HCT116 (cell line): ENCODE data around the gene JAGN1. TPM values are rescaled to one million over a fixed set of nuclear protein-coding genes. Genes with fewer than 3 reads are reported as not detected.

ENCODE experiments used
- ATAC-seq: fragments of 200-7000 bp; cut with Tn5 transposase; 2 replicates; pipeline ENCODE4 v1.9.1; 2020; ENCODE audit warnings: mild to moderate bottlenecking, moderate library complexity
- BruUV-seq: library from RNA; stranded (reverse); fragments of 400-500 nt; replicated peaks from 2 replicates; lab custom pipeline; 2021; lab: Mats Ljungman, UMichigan
- CTCF ChIA-PET: fragments of 300-600 bp; sonication (Branson Sonifier 250); formaldehyde crosslinking; loops from one replicate; lab custom pipeline; 2021; ENCODE audit warnings: antibody characterized with exemption; lab: Charles Lee
- POLR2A ChIA-PET: fragments of 300-600, 350-600 bp; sonication (Branson Sonifier 250); formaldehyde crosslinking; loops from one replicate; lab custom pipeline; 2021; ENCODE audit warnings: antibody characterized with exemption; lab: Charles Lee
- RAD21 ChIA-PET, 2 experiments: fragments of 300-600 bp; sonication (Branson Sonifier 250); formaldehyde crosslinking; loops; one replicate each; lab custom pipeline; 2023; ENCODE audit warnings: low total read pairs in 2 of 2; ENCODE audit not compliant: uncharacterized antibody in 2 of 2, unreplicated experiment in 2 of 2, low non-redundant PET in 1 of 2; lab: Charles Lee
- DNase-seq: peaks from one replicate; pipeline ENCODE4 v3.0.0-alpha.2; 2010; ENCODE audit warnings: low read depth, low spot score
- H2AFZ ChIP-seq: fragments of 200-600 bp; shearing (Covaris generic), sonication (generic); 2 replicates; pipeline ENCODE4 v1.6.1; 2017; ENCODE audit warnings: low read depth, mixed run types, mixed read lengths, antibody characterized with exemption, low read length; ENCODE audit not compliant: poor library complexity, severe bottlenecking
- H3K27ac ChIP-seq: 2 replicates; pipeline ENCODE4 v1.5.1; 2012; ENCODE audit warnings: low read depth, low read length
- H3K27me3 ChIP-seq: fragments of 200-600 bp; sonication (generic); 2 replicates; pipeline ENCODE4 v1.6.1; 2016; ENCODE audit warnings: mixed run types, low read length, mixed read lengths; ENCODE audit not compliant: insufficient read depth
- H3K36me3 ChIP-seq, 2 experiments: fragments of 200-500 bp in 1 of 2; fragments of 200-600 bp in 1 of 2; sonication (Bioruptor generic) in 1 of 2; sonication (generic) in 1 of 2; 2 replicates each; pipeline versions ENCODE4 v1.5.1 to v1.6.1; 2014 to 2016; ENCODE audit warnings: low read length in 2 of 2, inconsistent platforms in 1 of 2, mixed read lengths in 1 of 2, mixed run types in 1 of 2; ENCODE audit not compliant: insufficient read depth in 2 of 2, control insufficient read depth in 1 of 2
- H3K4me1 ChIP-seq, 2 experiments: fragments of 200-600 bp in 1 of 2; sonication (generic) in 1 of 2; 2 replicates each; pipeline versions ENCODE4 v1.5.1 to v1.6.1; 2012 to 2017; ENCODE audit warnings: low read length in 2 of 2, inconsistent platforms in 1 of 2, mild to moderate bottlenecking in 1 of 2, mixed read lengths in 1 of 2, mixed run types in 1 of 2, moderate library complexity in 1 of 2; ENCODE audit not compliant: insufficient read depth in 2 of 2, control insufficient read depth in 1 of 2
- H3K4me2 ChIP-seq: fragments of 200-600 bp; sonication (generic); 2 replicates; pipeline ENCODE4 v1.6.1; 2017; ENCODE audit warnings: mixed run types, low read length, mixed read lengths
- H3K4me3 ChIP-seq, 2 experiments: fragments of 200-600 bp in 1 of 2; sonication (generic) in 1 of 2; replicated peaks in 1 of 2; 2 replicates each; pipeline ENCODE4 v1.5.1; 2011 to 2016; ENCODE audit warnings: low read length in 2 of 2, control low read depth in 1 of 2, low read depth in 1 of 2, mild to moderate bottlenecking in 1 of 2, mixed read lengths in 1 of 2, mixed run types in 1 of 2
- H3K79me2 ChIP-seq: fragments of 200-600 bp; sonication (generic); 2 replicates; pipeline ENCODE4 v1.6.1; 2017; ENCODE audit warnings: mild to moderate bottlenecking, mixed run types, low read length, moderate library complexity, mixed read lengths; ENCODE audit not compliant: insufficient read depth
- H3K9ac ChIP-seq: fragments of 200-600 bp; sonication (generic); 2 replicates; pipeline ENCODE4 v1.6.1; 2016; ENCODE audit warnings: low read length, mixed read lengths
- H3K9me2 ChIP-seq: fragments of 200-600 bp; sonication (generic), shearing (Covaris generic); 2 replicates; pipeline ENCODE4 v1.6.1; 2017; ENCODE audit warnings: mixed run types, mild to moderate bottlenecking, moderate library complexity; ENCODE audit not compliant: insufficient read depth
- H3K9me3 ChIP-seq, 2 experiments: fragments of 200-500 bp in 1 of 2; fragments of 200-600 bp in 1 of 2; sonication (Bioruptor generic) in 1 of 2; sonication (generic) in 1 of 2; 2 replicates each; pipeline ENCODE4 v1.6.1; 2014 to 2017; ENCODE audit warnings: low read length in 2 of 2, mixed read lengths in 2 of 2, inconsistent platforms in 1 of 2, low read depth in 1 of 2, mild to moderate bottlenecking in 1 of 2, mixed run types in 1 of 2, moderate library complexity in 1 of 2; ENCODE audit not compliant: control insufficient read depth in 1 of 2, insufficient read depth in 1 of 2
- H4K20me1 ChIP-seq: fragments of 200-600 bp; sonication (generic), shearing (Covaris generic); 2 replicates; pipeline ENCODE4 v1.6.1; 2017; ENCODE audit warnings: mixed run types, mild to moderate bottlenecking, moderate library complexity; ENCODE audit not compliant: insufficient read depth
- CBX3 ChIP-seq: IDR thresholded peaks from 2 replicates; pipeline ENCODE4 v1.6.1; 2012; ENCODE audit warnings: low read depth
- CEBPB ChIP-seq: IDR thresholded peaks from 2 replicates; pipeline ENCODE4 v1.6.1; 2012; ENCODE audit warnings: low read depth
- EGR1 ChIP-seq: IDR thresholded peaks from 2 replicates; pipeline ENCODE4 v1.6.1; 2012; ENCODE audit warnings: low read depth
- ELF1 ChIP-seq: IDR thresholded peaks from 2 replicates; pipeline ENCODE4 v1.6.1; 2012; ENCODE audit warnings: low read depth, borderline replicate concordance
- EZH2phosphoT487 ChIP-seq: fragments of 200-600 bp; IDR thresholded peaks from 2 replicates; pipeline ENCODE4 v1.6.1; 2018; ENCODE audit warnings: antibody characterized with exemption, borderline replicate concordance
- FOSL1 ChIP-seq: IDR thresholded peaks from 2 replicates; pipeline ENCODE4 v1.6.1; 2012; ENCODE audit warnings: low read depth
- JUND ChIP-seq: IDR thresholded peaks from 2 replicates; pipeline ENCODE4 v1.6.1; 2012
- POLR2A ChIP-seq: IDR thresholded peaks from 2 replicates; pipeline ENCODE4 v1.7.0; 2011; ENCODE audit warnings: borderline replicate concordance; ENCODE audit not compliant: insufficient read depth, insufficient read length; ENCODE audit errors: extremely low read depth
- RAD21 ChIP-seq: IDR thresholded peaks from 2 replicates; pipeline ENCODE4 v1.6.1; 2012; ENCODE audit warnings: low read depth, mild to moderate bottlenecking
- SIN3A ChIP-seq: IDR thresholded peaks from 2 replicates; pipeline ENCODE4 v1.6.1; 2012; ENCODE audit warnings: low read depth
- SP1 ChIP-seq: IDR thresholded peaks from 2 replicates; pipeline ENCODE4 v1.6.1; 2012; ENCODE audit warnings: low read depth
- TCF7L2 ChIP-seq: IDR thresholded peaks from 2 replicates; pipeline ENCODE4 v1.7.0; 2011; ENCODE audit warnings: borderline replicate concordance, inconsistent platforms; ENCODE audit not compliant: insufficient read depth, insufficient read length; ENCODE audit errors: extremely low read depth
- YY1 ChIP-seq: IDR thresholded peaks from 2 replicates; pipeline ENCODE4 v1.6.1; 2011; ENCODE audit warnings: low read length, low read depth, moderate library complexity, mild to moderate bottlenecking; ENCODE audit not compliant: insufficient replicate concordance; ENCODE audit errors: extremely low read depth
- ZNF274 ChIP-seq: fragments of 200-500 bp; sonication (Bioruptor generic); IDR thresholded peaks from 2 replicates; pipeline ENCODE4 v1.6.1; 2014; ENCODE audit warnings: mild to moderate bottlenecking, low read depth, low read length, inconsistent platforms
- intact Hi-C: fragments of 100-400 bp; cut with micrococcal nuclease; formaldehyde crosslinking; loops from 2 replicates; pipeline ENCODE4 v1.10.0; 2022
- total RNA-seq: library from RNA; stranded (reverse); gene quantifications from one replicate; pipeline ENCODE4 v1.2.1, GENCODE V29; 2021; ENCODE audit not compliant: unreplicated experiment
- TF ChIP-seq, protein P1 (sequence below): IDR thresholded peaks from 2 replicates; pipeline ENCODE4 v1.6.1; 2011; ENCODE audit warnings: mild to moderate bottlenecking, low read length, moderate library complexity; ENCODE audit not compliant: insufficient replicate concordance; ENCODE audit errors: extremely low read depth
- TF ChIP-seq, protein P2 (sequence below): IDR thresholded peaks from 2 replicates; pipeline ENCODE4 v1.6.1; 2012
- TF ChIP-seq, protein P3 (sequence below): IDR thresholded peaks from 2 replicates; pipeline ENCODE4 v1.6.1; 2012
- TF ChIP-seq, protein P4 (sequence below): IDR thresholded peaks from 2 replicates; pipeline ENCODE4 v1.6.1; 2012; ENCODE audit warnings: low read depth

JAGN1 gene
- total RNA-seq, 1 experiment from 2014 or later = 33.4 TPM

DNA sequence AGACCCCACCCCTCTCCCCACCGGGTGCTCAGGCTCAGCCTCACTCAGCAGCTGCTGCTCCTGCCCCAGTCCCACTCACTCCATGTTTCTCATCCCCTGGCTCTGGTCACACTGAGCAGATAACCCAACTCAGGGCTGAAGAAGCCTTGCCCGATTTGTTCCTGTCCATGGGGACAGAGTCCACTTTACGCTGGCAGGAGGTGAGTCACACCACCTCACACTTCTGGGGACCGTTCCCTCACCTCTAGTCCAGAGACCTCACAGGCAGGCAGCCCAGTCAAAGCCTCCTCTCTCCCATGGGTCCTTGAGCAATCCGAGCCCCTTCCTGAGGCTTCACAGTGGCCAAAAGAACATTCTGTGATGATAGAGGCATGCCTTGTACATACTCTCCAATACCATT lies 11.7 kb upstream of the JAGN1 start:
- no TSS peak for BruUV-seq
- Histone ChIP-seq H3K36me3 (no peaks in the 10 kb centered on the region), H3K9ac (no peak overlapping the region), H2AFZ (no peak overlapping the region), H4K20me1 (no peaks in the 10 kb centered on the region), H3K4me3 (no peak overlapping the region)
- ChIA-PET RAD21 (no interaction called here), CTCF (no interaction called here)
- TF ChIP-seq ZNF274 (no peak), POLR2A (no peak), SIN3A (no peak), FOSL1 (no peak), EGR1 (no peak), YY1 (no peak), TCF7L2 (no peak), ELF1 (no peak), CBX3 (no peak), RAD21 (no peak), CEBPB (no peak), SP1 (no peak), JUND (no peak), EZH2phosphoT487 (no peak)
- TF ChIP-seq, protein P1, sequence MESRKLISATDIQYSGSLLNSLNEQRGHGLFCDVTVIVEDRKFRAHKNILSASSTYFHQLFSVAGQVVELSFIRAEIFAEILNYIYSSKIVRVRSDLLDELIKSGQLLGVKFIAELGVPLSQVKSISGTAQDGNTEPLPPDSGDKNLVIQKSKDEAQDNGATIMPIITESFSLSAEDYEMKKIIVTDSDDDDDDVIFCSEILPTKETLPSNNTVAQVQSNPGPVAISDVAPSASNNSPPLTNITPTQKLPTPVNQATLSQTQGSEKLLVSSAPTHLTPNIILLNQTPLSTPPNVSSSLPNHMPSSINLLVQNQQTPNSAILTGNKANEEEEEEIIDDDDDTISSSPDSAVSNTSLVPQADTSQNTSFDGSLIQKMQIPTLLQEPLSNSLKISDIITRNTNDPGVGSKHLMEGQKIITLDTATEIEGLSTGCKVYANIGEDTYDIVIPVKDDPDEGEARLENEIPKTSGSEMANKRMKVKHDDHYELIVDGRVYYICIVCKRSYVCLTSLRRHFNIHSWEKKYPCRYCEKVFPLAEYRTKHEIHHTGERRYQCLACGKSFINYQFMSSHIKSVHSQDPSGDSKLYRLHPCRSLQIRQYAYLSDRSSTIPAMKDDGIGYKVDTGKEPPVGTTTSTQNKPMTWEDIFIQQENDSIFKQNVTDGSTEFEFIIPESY = no peak
- TF ChIP-seq, protein P2, sequence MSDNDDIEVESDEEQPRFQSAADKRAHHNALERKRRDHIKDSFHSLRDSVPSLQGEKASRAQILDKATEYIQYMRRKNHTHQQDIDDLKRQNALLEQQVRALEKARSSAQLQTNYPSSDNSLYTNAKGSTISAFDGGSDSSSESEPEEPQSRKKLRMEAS = no peak
- TF ChIP-seq, protein P3, sequence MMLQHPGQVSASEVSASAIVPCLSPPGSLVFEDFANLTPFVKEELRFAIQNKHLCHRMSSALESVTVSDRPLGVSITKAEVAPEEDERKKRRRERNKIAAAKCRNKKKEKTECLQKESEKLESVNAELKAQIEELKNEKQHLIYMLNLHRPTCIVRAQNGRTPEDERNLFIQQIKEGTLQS = no peak
- TF ChIP-seq, protein P4, sequence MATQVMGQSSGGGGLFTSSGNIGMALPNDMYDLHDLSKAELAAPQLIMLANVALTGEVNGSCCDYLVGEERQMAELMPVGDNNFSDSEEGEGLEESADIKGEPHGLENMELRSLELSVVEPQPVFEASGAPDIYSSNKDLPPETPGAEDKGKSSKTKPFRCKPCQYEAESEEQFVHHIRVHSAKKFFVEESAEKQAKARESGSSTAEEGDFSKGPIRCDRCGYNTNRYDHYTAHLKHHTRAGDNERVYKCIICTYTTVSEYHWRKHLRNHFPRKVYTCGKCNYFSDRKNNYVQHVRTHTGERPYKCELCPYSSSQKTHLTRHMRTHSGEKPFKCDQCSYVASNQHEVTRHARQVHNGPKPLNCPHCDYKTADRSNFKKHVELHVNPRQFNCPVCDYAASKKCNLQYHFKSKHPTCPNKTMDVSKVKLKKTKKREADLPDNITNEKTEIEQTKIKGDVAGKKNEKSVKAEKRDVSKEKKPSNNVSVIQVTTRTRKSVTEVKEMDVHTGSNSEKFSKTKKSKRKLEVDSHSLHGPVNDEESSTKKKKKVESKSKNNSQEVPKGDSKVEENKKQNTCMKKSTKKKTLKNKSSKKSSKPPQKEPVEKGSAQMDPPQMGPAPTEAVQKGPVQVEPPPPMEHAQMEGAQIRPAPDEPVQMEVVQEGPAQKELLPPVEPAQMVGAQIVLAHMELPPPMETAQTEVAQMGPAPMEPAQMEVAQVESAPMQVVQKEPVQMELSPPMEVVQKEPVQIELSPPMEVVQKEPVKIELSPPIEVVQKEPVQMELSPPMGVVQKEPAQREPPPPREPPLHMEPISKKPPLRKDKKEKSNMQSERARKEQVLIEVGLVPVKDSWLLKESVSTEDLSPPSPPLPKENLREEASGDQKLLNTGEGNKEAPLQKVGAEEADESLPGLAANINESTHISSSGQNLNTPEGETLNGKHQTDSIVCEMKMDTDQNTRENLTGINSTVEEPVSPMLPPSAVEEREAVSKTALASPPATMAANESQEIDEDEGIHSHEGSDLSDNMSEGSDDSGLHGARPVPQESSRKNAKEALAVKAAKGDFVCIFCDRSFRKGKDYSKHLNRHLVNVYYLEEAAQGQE = no peak
- TF ChIP-seq, all 23 proteins: peak for 0
- Histone ChIP-seq H3K27me3 (no peaks in the 10 kb centered on the region), H3K4me1 (peaks cover 4 to 29% of the 10 kb centered on the region in 2 experiments), H3K9me3 (no peaks in the 10 kb centered on the region), H3K79me2 (no peaks in the 10 kb centered on the region), H3K9me2 (no peaks in the 10 kb centered on the region), H3K27ac (no peak overlapping the region), H3K4me2 (peak overlapping the region; percentile 10)
- intact Hi-C loops = no loop called here
- POLR2A ChIA-PET = no interaction called here
- ATAC-seq = 0 out of 2 replicates have a peak, but pooled peaks have one; percentile 38
- no peak for DNase-seq
